DND-41 (cell line): Measurements from ENCODE around the gene ACTG1.

Experiments
- ATAC-seq: fragments of 200-7000 bp; cut with Tn5 transposase; 3 replicates; pipeline ENCODE4 v1.9.1; 2021; ENCODE audit warnings: low read depth; ENCODE audit not compliant: insufficient read depth
- DNase-seq: peaks from one replicate; pipeline ENCODE4 v3.0.0-alpha.2; 2020
- H2AFZ ChIP-seq: 2 replicates; pipeline ENCODE4 v1.6.0; 2012; ENCODE audit warnings: low read depth, low read length
- H3K27ac ChIP-seq: 2 replicates; pipeline ENCODE4 v1.5.1; 2012; ENCODE audit warnings: low read length, inconsistent platforms
- H3K27me3 ChIP-seq: fragments of 200-600 bp; sonication (generic); 2 replicates; pipeline ENCODE4 v1.6.0; 2012; ENCODE audit warnings: low read length, mild to moderate bottlenecking, inconsistent platforms; ENCODE audit not compliant: insufficient read depth, poor library complexity
- H3K36me3 ChIP-seq: 2 replicates; pipeline ENCODE4 v1.5.1; 2012; ENCODE audit warnings: low read length, inconsistent platforms; ENCODE audit not compliant: insufficient read depth
- H3K4me1 ChIP-seq: 2 replicates; pipeline ENCODE4 v1.5.1; 2012; ENCODE audit warnings: mild to moderate bottlenecking, low read length; ENCODE audit not compliant: insufficient read depth
- H3K4me2 ChIP-seq: 2 replicates; pipeline ENCODE4 v1.6.0; 2012; ENCODE audit warnings: mild to moderate bottlenecking, moderate library complexity, low read length, inconsistent platforms; ENCODE audit not compliant: insufficient read depth
- H3K4me3 ChIP-seq, 2 experiments: fragments of 200-600 bp in 1 of 2; shearing (Covaris generic) in 1 of 2; 2 replicates each; pipeline ENCODE4 v1.5.1; 2012 to 2016; ENCODE audit warnings: inconsistent platforms in 2 of 2, low read length in 2 of 2, mild to moderate bottlenecking in 2 of 2, low read depth in 1 of 2, moderate library complexity in 1 of 2
- H3K79me2 ChIP-seq: 2 replicates; pipeline ENCODE4 v1.6.0; 2012; ENCODE audit warnings: low read length, inconsistent platforms; ENCODE audit not compliant: insufficient read depth
- H3K9ac ChIP-seq: 2 replicates; pipeline ENCODE4 v1.6.0; 2012; ENCODE audit warnings: low read depth, mild to moderate bottlenecking, inconsistent platforms, low read length, moderate library complexity
- H3K9me3 ChIP-seq: 2 replicates; pipeline ENCODE4 v1.5.1; 2012; ENCODE audit warnings: low read length, moderate library complexity, mild to moderate bottlenecking, inconsistent platforms; ENCODE audit not compliant: insufficient read depth, severe bottlenecking
- H4K20me1 ChIP-seq: 2 replicates; pipeline ENCODE4 v1.6.0; 2012; ENCODE audit warnings: low read length; ENCODE audit not compliant: insufficient read depth
- EZH2 ChIP-seq: IDR thresholded peaks from 3 replicates; pipeline ENCODE4 v1.6.1; 2012; ENCODE audit warnings: borderline replicate concordance, low read depth, mild to moderate bottlenecking, moderate library complexity, low read length, inconsistent platforms; ENCODE audit not compliant: severe bottlenecking
- TF ChIP-seq, protein P1 (sequence below): IDR thresholded peaks from 2 replicates; pipeline ENCODE4 v1.5.1; 2012; ENCODE audit warnings: borderline replicate concordance, low read length, moderate library complexity, mild to moderate bottlenecking; ENCODE audit not compliant: poor library complexity, severe bottlenecking; ENCODE audit errors: extremely low read depth

Gene ACTG1

DNA sequence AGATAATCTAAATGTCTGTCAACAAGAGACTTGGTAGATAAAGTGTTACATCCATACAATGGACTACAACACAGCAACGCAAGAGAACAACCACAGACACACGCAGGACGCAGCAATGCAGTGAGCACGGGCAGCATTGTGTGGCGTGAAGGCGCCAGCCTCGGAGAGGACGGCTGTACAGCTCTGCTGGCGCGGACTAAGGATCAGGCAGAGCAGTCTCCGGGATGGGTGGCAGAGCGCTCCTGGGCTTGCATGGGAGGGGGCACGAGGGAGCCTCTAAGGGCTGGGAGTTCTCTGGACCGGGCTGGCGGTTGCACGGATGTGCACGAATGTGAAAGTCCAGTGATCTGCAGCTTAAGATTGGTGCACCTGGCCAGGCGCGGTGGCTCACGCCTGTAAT lies 34.5 kb downstream of the ACTG1 start:
- TF ChIP-seq, protein P1, sequence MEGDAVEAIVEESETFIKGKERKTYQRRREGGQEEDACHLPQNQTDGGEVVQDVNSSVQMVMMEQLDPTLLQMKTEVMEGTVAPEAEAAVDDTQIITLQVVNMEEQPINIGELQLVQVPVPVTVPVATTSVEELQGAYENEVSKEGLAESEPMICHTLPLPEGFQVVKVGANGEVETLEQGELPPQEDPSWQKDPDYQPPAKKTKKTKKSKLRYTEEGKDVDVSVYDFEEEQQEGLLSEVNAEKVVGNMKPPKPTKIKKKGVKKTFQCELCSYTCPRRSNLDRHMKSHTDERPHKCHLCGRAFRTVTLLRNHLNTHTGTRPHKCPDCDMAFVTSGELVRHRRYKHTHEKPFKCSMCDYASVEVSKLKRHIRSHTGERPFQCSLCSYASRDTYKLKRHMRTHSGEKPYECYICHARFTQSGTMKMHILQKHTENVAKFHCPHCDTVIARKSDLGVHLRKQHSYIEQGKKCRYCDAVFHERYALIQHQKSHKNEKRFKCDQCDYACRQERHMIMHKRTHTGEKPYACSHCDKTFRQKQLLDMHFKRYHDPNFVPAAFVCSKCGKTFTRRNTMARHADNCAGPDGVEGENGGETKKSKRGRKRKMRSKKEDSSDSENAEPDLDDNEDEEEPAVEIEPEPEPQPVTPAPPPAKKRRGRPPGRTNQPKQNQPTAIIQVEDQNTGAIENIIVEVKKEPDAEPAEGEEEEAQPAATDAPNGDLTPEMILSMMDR, result no peak
- Histone ChIP-seq H3K27ac (no peak overlapping the region), H3K4me1 (peaks cover 27% of the 10 kb centered on the region), H4K20me1 (no peaks in the 10 kb centered on the region), H3K36me3 (no peaks in the 10 kb centered on the region), H3K4me2 (no peak overlapping the region), H3K4me3 (no peak overlapping the region), H3K27me3 (no peaks in the 10 kb centered on the region), H3K9ac (no peak overlapping the region), H3K79me2 (peaks cover 6% of the 10 kb centered on the region; the same call in 1 of the 2 replicates), H2AFZ (no peak overlapping the region), H3K9me3 (no peaks in the 10 kb centered on the region)
- ATAC-seq (no peak), DNase-seq (no peak)

DNA sequence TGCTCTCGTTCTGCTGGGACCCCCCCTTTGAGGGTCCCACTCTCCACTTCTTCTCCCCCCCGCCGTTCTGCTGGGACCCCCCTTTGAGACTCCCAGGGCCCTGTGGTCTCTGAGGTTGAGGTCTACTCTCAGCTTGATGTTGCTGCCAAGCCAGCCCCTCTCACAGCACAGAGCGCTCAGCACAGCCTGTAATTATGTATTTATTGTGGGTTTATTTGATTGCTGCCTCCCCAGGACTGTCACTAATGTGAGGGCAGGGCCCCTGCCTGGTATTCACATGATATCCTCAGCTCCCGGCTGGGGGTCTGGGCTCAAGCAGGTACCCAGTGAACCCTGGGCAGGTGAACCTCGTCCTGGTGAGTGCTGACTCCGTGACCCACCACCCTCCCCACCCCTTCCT lies 35.4 kb downstream of the ACTG1 start:
- Histone ChIP-seq H3K9ac (no peak overlapping the region), H3K4me2 (no peak overlapping the region), H4K20me1 (no peaks in the 10 kb centered on the region), H3K27me3 (no peaks in the 10 kb centered on the region), H3K36me3 (no peaks in the 10 kb centered on the region), H3K4me3 (no peak overlapping the region), H3K4me1 (peaks cover 17% of the 10 kb centered on the region), H3K27ac (no peak overlapping the region), H3K9me3 (no peaks in the 10 kb centered on the region), H3K79me2 (peaks cover 3% of the 10 kb centered on the region; the same call in 1 of the 2 replicates), H2AFZ (no peak overlapping the region)
- no peak for TF ChIP-seq EZH2
- TF ChIP-seq, protein P1, result no peak
- DNase-seq (no peak), ATAC-seq (no peak)

DNA sequence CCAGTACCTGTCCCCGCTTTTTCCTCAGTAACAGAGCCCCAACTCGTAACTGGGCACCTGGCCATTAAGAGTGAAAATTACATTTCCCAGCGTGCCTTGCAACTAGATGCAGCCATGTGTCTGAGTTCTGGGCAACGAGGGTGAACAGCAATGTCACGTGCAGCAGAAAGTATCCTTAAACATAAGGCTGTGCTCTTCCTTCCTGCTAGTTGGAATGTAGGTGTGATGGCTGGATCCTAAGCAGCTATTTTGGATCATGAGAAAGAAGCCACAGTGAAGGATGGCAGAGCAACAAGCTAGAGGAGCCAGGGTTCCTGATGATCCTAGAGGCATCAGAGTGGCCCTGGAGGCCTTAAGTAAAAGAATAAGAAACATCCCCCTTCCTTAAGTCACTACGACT lies 36.0 kb downstream of the ACTG1 start:
- no peak overlapping the region for H3K4me3 ChIP-seq
- no peak for ATAC-seq
- no peak overlapping the region for H3K27ac ChIP-seq
- no peaks in the 10 kb centered on the region for H3K27me3 ChIP-seq
- no peak overlapping the region for H3K4me2 ChIP-seq
- H3K9ac ChIP-seq, result no peak overlapping the region
- no peaks in the 10 kb centered on the region for H3K79me2 ChIP-seq
- no peak for DNase-seq
- H3K9me3 ChIP-seq, result no peaks in the 10 kb centered on the region
- peaks cover 12% of the 10 kb centered on the region for H3K4me1 ChIP-seq
- no peak overlapping the region for H2AFZ ChIP-seq
- no peak for TF ChIP-seq EZH2
- TF ChIP-seq, protein P1, result no peak
- H3K36me3 ChIP-seq, result no peaks in the 10 kb centered on the region
- H4K20me1 ChIP-seq, result no peaks in the 10 kb centered on the region

DNA sequence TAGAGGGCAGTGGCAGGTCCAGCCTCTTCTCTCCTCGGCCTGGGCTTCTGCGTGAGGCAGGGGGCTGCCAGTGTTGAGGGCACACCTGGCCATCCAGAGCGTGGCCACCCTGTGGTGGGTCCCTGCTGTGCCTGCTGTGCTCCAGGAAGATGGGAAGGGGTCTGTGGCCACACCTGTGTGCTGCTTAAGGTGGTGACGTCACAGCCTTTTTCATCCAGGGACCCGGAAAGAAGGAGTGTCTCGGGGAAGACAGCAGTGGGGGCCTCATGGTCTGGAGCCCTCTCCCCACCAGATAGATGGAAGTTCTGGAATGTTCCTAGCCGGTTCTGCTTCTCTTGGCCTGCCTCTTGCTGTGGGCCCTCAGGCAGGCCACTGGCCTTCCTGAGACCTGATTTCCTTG lies 36.5 kb downstream of the ACTG1 start:
- Histone ChIP-seq H3K4me3 (no peak overlapping the region), H3K4me1 (peaks cover 8% of the 10 kb centered on the region), H3K27ac (no peak overlapping the region), H4K20me1 (no peaks in the 10 kb centered on the region), H3K36me3 (no peaks in the 10 kb centered on the region), H3K79me2 (no peaks in the 10 kb centered on the region), H3K9ac (no peak overlapping the region), H3K9me3 (no peaks in the 10 kb centered on the region), H3K27me3 (no peaks in the 10 kb centered on the region), H2AFZ (no peak overlapping the region), H3K4me2 (no peak overlapping the region)
- TF ChIP-seq, protein P1, result no peak
- no peak for TF ChIP-seq EZH2
- DNase-seq, result no peak
- no peak for ATAC-seq
